HCEC 1CT (cell line): ENCODE data around the gene HHIPL1.

Experiments
- DNase-seq: peaks from one replicate; pipeline ENCODE4 v3.0.0-alpha.2; 2017

The HHIPL1 gene

DNA sequence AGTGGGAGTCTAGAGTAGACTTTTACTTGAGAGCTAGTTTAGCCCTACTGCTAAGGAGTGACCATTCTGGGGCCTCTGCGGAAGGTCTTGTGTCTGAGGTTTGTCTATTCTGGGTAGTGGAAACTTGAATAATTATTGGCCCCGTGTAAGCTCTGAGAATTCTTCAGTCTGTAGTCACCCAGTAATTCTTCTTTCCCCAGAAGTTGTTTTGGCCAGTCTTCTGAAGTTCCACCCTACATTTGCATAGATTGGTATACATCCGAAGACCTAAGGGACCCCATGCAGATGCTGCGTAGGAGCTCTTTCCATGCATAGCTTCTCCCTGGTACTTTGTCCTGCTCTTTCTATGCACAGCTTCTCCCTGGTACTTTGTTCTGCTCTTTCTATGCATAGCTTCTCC, 52.0 kb downstream of the HHIPL1 start:
- no peak for DNase-seq

DNA sequence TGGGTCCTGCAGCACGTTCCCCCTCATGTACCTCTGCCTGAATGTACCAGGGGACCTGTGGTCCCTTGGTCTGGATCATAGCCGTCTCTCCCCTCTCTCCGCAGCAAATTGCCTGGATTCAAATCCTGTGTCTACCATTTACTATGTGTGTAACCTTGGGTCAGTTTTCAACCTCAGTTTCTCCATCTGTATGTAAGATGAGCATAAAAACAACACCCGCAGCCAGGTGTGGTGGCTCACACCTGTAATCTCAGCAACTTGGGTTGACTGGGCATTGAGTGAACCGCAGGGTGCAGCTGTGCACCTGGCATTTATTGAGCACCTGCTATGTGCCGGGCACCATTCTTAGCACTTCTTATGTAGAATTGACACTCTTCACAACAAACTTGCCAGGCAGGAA, 53.3 kb downstream of the HHIPL1 start:
- DNase-seq = no peak

DNA sequence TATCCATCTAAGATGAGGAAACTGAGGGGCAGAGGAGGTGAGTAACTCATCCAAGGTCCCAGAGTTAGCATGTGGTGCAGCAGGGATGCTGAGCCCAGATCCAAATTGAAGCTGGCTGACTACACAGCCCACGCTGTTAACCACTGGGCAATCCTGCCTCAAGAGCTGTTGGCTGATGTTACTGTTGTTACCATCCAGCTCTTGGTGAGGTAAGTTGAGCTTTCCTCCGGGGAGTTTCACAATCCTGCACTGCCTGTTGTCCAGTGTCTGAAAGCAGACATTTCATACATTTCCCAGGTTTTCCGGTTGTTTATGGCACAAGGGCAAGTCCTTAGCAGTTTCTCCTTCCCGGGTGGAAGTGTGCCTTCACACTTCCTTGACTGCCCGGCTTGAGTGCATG, 53.7 kb downstream of the HHIPL1 start:
- no peak for DNase-seq

DNA sequence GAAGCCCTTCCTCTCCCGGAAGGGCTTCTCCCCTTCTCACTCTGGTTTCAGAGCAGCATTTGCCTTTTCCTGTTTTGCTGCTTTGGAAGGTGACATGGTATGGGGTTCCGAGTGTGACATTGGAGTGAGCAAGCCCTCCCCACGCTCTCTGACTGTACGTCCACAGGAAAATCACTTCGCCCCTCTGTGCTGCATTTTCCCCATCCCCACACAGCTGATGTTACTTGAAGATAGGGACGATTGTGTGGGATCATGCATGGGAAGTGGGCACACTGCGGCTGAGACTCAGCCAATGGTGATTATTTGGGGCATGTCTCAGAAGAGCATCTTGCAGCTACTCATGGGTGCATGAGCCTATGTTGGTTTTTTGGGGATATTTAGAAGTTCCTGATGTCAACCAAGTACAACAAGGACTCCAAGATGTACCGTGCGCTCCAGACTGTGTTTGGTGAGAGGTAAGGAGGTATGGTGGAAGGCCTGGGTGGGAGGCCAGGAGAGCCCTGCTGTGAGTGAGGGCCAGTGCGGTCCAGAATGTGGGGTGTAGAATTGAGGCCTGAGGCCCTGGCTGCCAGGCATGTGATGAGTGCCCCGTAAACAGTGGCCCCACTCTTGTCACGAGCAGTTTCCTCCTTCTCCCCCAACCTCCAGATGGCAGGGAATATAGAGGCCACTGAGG, 54.3 kb downstream of the HHIPL1 start:
- no peak for DNase-seq

- no peak for DNase-seq
These were observed 54.9 kb downstream of the HHIPL1 start for GRCh38 chr14:99699861-99700260.

DNA sequence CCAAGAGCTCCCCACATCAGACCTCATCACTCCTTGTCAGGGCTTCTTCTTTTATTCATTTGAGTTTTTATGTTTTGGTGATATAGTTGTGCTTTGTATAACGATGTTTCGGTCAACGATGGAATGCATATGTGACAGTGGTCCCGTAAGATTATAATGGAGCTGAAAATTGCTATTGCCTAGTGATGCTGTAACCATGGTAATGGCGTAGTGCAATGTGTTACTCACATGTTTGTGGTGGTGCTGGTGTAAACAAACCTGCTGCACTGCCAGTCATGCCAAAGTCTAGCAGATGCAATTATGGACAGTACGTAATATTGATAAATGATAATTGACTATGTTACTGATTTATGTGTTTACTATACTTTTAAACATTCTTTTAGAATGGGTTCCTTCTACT, 55.5 kb downstream of the HHIPL1 start:
- no peak for DNase-seq

DNA sequence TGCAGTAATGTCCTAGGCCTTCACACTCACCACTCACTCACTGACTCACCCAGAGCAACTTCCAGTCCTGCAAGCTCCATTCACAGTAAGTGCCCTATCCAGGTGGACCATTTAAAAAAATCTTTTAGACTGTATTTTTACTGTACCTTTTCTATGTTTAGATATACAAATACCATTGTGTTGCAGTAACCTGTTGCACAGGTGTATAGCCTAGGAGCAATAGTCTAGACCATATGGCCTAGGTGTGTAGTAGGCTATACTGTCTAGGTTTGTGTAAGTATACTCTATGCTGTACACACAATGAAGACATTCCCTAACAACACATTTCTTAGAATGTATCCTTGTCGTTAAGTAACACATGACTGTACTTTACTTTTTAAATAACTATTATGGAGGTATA, 56.3 kb downstream of the HHIPL1 start:
- DNase-seq = no peak

DNA sequence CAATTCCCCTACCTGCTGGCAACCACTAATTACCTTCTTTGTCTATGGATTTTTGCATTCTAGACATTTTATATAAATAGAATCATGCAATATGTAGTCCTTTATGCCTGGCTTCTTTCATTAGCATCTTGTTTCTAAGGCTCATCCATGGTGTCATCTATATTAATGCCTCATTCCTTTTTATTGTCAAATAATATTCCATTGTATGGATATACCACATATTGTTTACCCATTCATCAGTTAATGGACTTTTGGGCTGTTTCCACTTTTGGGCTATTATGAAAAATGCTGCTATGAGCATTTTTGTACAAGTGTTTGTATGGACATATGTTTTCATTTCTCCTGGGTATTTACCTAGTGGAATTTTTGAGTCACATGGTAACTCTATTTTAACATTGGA, 57.2 kb downstream of the HHIPL1 start:
- no peak for DNase-seq

GRCh38 chr14:99703381-99703780, 58.5 kb downstream of the HHIPL1 start:
- DNase-seq = no peak

GRCh38 chr14:99704037-99704436, 59.1 kb downstream of the HHIPL1 start:
- no peak for DNase-seq

DNA sequence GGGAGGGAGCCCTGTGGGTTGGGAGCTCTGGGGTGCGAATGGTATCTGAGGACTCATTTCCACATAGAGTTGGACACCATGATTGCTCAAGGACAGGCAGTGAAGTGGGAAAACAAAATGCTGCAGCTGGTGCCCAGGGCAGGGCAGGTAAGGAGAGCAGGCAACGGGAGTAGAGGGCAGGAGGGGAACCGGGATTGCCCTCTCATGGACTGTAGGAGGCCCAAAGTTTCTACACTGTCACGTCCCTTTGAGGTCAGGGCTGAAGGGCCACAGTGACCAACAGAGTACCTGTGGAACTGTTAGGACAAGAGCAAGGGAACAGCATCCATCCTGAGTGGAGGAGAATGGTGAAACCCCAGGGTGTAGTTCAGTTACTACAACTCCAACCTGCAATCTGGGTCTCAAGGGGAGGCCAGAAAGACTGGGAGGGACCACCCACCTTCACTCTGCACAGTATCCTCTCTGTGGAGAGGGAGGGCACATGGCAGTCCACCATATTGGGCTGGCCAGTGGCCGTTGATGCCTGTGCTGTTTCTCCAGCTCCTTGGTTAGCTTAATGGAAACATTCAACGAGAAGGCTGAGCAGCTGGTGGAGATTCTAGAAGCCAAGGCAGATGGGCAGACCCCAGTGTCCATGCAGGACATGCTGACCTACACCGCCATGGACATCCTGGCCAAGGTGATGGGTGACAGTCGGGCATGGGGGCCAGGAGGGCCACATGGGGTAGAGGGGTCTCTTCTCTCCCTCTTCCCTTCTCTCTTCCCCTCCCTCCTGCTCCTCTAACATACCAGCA, 61.4 kb downstream of the HHIPL1 start:
- DNase-seq = no peak

GRCh38 chr14:99707420-99707819, 62.5 kb downstream of the HHIPL1 start:
- DNase-seq = no peak

GRCh38 chr14:99707921-99708320, 63.0 kb downstream of the HHIPL1 start:
- DNase-seq = no peak

- no peak for DNase-seq
These were observed 63.5 kb downstream of the HHIPL1 start for GRCh38 chr14:99708449-99708848.

DNA sequence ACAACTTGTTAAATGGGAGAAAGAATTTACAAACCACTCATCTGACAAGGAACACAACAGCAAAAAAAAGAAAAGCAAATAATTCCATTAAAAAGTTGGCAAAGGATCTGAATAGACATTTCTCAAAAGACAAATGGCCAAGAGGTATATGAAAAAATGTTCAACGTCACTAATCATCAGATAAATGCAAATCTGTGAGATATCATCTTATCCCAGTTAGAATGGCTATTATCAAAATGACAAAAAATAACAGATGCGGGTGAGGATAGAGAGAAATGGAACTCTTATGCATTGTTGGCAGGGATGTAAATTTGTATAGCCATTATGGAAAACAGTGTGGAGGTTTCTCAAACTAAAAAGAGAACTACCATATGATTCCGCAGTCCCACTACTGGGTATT, 69.0 kb downstream of the HHIPL1 start:
- DNase-seq = no peak

DNA sequence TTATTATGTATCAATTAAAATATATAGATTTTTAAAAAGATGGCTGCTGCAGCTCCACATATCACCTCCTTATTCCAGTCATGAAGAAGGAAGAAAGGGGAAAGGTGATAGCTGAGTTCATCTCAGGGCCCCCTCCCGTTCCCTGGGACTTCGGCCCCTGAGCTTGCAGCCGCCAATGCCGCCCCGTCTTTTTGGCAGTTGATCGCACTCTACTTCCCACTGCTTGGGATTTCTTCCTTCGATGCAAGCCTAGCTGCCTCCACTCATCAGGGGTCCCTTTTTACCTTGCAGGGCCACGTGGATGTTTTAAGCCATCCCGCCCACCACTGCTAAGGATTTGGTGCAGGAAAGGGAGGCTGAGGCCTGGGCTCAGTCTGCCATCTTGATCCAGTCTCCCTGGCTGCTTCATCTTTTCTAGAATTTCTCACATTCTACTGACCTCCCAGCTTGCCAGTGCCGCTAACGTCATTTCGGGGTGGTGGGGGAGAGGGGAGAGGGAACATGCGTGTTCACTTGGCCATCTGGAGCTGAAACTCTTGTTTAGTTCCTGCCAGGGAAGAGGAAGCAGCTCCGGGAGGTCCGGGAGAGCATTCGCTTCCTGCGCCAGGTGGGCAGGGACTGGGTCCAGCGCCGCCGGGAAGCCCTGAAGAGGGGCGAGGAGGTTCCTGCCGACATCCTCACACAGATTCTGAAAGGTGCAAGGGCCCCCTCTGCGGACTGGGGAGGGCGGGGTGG, 70.5 kb downstream of the HHIPL1 start:
- DNase-seq = no peak

- no peak for DNase-seq
These were observed 71.3 kb downstream of the HHIPL1 start for GRCh38 chr14:99716091-99716849.

GRCh38 chr14:99716850-99717681, 72.1 kb downstream of the HHIPL1 start:
- no peak for DNase-seq

DNA sequence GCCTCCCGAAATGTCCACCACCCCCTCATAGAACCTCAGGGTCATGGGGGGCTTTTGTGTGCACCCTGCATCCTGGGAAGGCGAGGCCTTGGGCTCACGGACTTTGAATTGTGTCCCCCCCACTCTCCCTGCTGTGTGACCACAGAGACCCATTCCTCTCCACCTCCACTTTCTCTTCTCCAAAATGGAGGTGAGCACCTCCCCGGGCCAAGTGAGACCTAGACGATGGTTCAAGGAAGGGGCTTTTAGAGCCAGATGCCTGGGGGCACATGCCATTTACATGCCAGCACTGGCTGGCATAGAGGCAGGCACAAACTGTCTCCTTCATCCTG, 72.7 kb downstream of the HHIPL1 start:
- no peak for DNase-seq

- no peak for DNase-seq
These were observed 73.3 kb downstream of the HHIPL1 start for GRCh38 chr14:99718031-99718810.

- DNase-seq = no peak
These were observed 73.9 kb downstream of the HHIPL1 start for GRCh38 chr14:99718811-99719192.
